HepG2 (cell line): ENCODE measurements around the gene PDGFB. TPM values are rescaled to one million over a fixed set of nuclear protein-coding genes. Genes with fewer than 3 reads are reported as not detected.

ENCODE experiments used
- ATF7 ChIP-seq, 2 experiments: fragments of 450-650 bp in 1 of 2; sonication (generic) in 1 of 2; formaldehyde crosslinking in 1 of 2; IDR thresholded peaks; 2 replicates each; pipeline versions ENCODE4 v1.4.0 to v1.6.1; 2016 to 2020; ENCODE audit warnings: antibody characterized with exemption in 1 of 2, mild to moderate bottlenecking in 1 of 2, missing genetic modification reagents in 1 of 2
- DNMT3B ChIP-seq: conservative IDR thresholded peaks from 2 replicates; pipeline ENCODE4 v1.6.1; 2016; ENCODE audit warnings: missing biosample characterization, control low read depth
- EED ChIP-seq: sonication (generic); formaldehyde crosslinking; IDR thresholded peaks from 2 replicates; pipeline ENCODE4 v1.5.0; 2020; ENCODE audit warnings: mild to moderate bottlenecking, missing genetic modification reagents
- FIP1L1 ChIP-seq: fragments of 200-400 bp; formaldehyde crosslinking; IDR thresholded peaks from 2 replicates; pipeline ENCODE4 v1.6.1; 2018; ENCODE audit warnings: low read depth, mild to moderate bottlenecking, low read length, moderate library complexity, borderline replicate concordance; ENCODE audit not compliant: insufficient read depth
- FOXK1 ChIP-seq: sonication (generic); formaldehyde crosslinking; IDR thresholded peaks from 2 replicates; pipeline ENCODE4 v1.4.0; 2020; ENCODE audit warnings: low read depth, missing genetic modification reagents, borderline replicate concordance
- KAT2B ChIP-seq: fragments of 150-350 bp; IDR thresholded peaks from 2 replicates; pipeline ENCODE4 v1.6.1; 2014; ENCODE audit warnings: low read depth, low read length, borderline replicate concordance
- RAD21 ChIP-seq: fragments of 450-650 bp; formaldehyde crosslinking; IDR thresholded peaks from 2 replicates; pipeline ENCODE4 v1.5.0; 2020; ENCODE audit warnings: mild to moderate bottlenecking
- RFXAP ChIP-seq: sonication (generic); formaldehyde crosslinking; IDR thresholded peaks from 2 replicates; pipeline ENCODE4 v1.4.0; 2020; ENCODE audit warnings: missing genetic modification reagents, borderline replicate concordance
- TBP ChIP-seq: sonication (generic); formaldehyde crosslinking; IDR thresholded peaks from 2 replicates; pipeline ENCODE4 v1.5.0; 2020; ENCODE audit warnings: missing genetic modification reagents
- TCF12 ChIP-seq, 2 experiments: fragments of 450-650 bp in 1 of 2; sonication (generic) in 1 of 2; formaldehyde crosslinking in 1 of 2; IDR thresholded peaks; 2 replicates each; pipeline versions ENCODE4 v1.6.1 to v1.8.0; 2017 to 2022; ENCODE audit warnings: antibody characterized with exemption in 1 of 2, mild to moderate bottlenecking in 1 of 2, missing genetic modification reagents in 1 of 2, moderate library complexity in 1 of 2
- XRCC5 ChIP-seq: fragments of 200-400 bp; formaldehyde crosslinking; optimal IDR thresholded peaks from 2 replicates; pipeline ENCODE3; 2017; ENCODE audit warnings: mild to moderate bottlenecking, low read length
- ZNF232 ChIP-seq: sonication (generic); formaldehyde crosslinking; IDR thresholded peaks from 2 replicates; pipeline ENCODE4 v1.4.0; 2020; ENCODE audit warnings: missing genetic modification reagents, borderline replicate concordance
- ZNF546 ChIP-seq: sonication (generic); formaldehyde crosslinking; conservative IDR thresholded peaks from 2 replicates; pipeline ENCODE4 v1.8.1; 2023; ENCODE audit warnings: mild to moderate bottlenecking, missing genetic modification reagents
- ZNF556 ChIP-seq: sonication (generic); formaldehyde crosslinking; IDR thresholded peaks from 2 replicates; pipeline ENCODE4 v1.4.0; 2020; ENCODE audit warnings: mild to moderate bottlenecking, missing genetic modification reagents, borderline replicate concordance
- ZNF713 ChIP-seq: sonication (generic); formaldehyde crosslinking; IDR thresholded peaks from 2 replicates; pipeline ENCODE4 v1.4.0; 2020; ENCODE audit warnings: mild to moderate bottlenecking, missing genetic modification reagents
- ZNF747 ChIP-seq: sonication (generic); formaldehyde crosslinking; IDR thresholded peaks from 2 replicates; pipeline ENCODE4 v1.8.1; 2023; ENCODE audit warnings: missing genetic modification reagents, mild to moderate bottlenecking, borderline replicate concordance
- polyA plus RNA-seq, 8 experiments: library from polyadenylated mRNA; depleted of rRNA in 3 of 8; stranded (reverse) in 7 of 8; unstranded in 1 of 8; fragments of >200 nt; fragmentation: Illumina TruSeq in 4 of 8; extraction: Trizol in 4 of 8; gene quantifications; 2 replicates each; pipeline versions ENCODE4 v1.2.1 to v1.2.3, GENCODE V29; 2011 to 2016; ENCODE audit warnings: low read depth in 4 of 8, missing spikeins in 1 of 8, mixed read lengths in 1 of 8; ENCODE audit not compliant: insufficient read depth in 1 of 8
- total RNA-seq, 5 experiments: library from RNA; depleted of rRNA; stranded (reverse); fragments of >200 nt; fragmentation: Illumina TruSeq; extraction: Trizol; gene quantifications; 2 replicates each; pipeline ENCODE4 v1.2.3, GENCODE V29; 2016; ENCODE audit warnings: low read depth in 1 of 5
- TF ChIP-seq, protein P1 (sequence below): sonication (generic); formaldehyde crosslinking; IDR thresholded peaks from 2 replicates; pipeline ENCODE4 v1.9.0; 2021; ENCODE audit warnings: mild to moderate bottlenecking, missing genetic modification reagents
- TF ChIP-seq, protein P2 (sequence below): IDR thresholded peaks from 2 replicates; pipeline ENCODE4 v1.6.1; 2016
- TF ChIP-seq, protein P3 (sequence below): sonication (generic); IDR thresholded peaks from 2 replicates; pipeline ENCODE4 v1.6.1; 2016; ENCODE audit warnings: low read depth, borderline replicate concordance
- TF ChIP-seq, protein P4 (sequence below): sonication (generic); formaldehyde crosslinking; IDR thresholded peaks from 2 replicates; pipeline ENCODE4 v1.5.1; 2020; ENCODE audit warnings: missing genetic modification reagents, mild to moderate bottlenecking, borderline replicate concordance

PDGFB gene
- total and polyA plus RNA-seq, 2 of the 13 experiments (the other 11 are each of a cell fraction or from before 2014, with no cell fraction given) = 1.4 to 10.1 TPM

DNA sequence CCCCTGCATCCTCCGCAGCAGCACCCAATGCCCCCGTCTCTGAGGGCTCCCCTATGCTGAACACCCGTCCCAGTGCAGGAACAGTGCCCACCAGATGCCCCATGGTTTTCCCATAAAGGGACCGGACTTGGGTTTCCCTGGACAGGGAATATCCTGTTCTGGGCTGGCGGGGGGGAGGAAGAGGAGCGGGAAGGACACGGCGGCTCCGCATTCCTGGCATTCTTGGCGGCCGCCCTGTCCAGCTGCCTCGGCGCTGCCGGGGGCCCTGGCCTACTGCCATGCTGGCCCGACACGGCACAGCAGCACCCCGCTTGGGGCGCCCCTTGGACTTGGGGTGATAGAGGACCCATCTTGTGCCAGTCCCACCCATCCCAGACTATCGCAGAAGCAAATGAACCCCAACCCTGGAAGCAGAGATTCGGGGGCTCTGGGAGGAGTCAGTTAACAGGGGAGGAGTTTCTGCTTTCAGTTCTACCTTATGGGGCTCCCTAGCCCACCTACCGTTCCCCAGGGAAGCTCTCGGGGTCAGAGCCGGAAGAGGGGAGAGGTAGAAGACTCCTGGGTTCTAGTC, 68.6 kb downstream of the PDGFB start (continued):
- TF ChIP-seq, protein P1, sequence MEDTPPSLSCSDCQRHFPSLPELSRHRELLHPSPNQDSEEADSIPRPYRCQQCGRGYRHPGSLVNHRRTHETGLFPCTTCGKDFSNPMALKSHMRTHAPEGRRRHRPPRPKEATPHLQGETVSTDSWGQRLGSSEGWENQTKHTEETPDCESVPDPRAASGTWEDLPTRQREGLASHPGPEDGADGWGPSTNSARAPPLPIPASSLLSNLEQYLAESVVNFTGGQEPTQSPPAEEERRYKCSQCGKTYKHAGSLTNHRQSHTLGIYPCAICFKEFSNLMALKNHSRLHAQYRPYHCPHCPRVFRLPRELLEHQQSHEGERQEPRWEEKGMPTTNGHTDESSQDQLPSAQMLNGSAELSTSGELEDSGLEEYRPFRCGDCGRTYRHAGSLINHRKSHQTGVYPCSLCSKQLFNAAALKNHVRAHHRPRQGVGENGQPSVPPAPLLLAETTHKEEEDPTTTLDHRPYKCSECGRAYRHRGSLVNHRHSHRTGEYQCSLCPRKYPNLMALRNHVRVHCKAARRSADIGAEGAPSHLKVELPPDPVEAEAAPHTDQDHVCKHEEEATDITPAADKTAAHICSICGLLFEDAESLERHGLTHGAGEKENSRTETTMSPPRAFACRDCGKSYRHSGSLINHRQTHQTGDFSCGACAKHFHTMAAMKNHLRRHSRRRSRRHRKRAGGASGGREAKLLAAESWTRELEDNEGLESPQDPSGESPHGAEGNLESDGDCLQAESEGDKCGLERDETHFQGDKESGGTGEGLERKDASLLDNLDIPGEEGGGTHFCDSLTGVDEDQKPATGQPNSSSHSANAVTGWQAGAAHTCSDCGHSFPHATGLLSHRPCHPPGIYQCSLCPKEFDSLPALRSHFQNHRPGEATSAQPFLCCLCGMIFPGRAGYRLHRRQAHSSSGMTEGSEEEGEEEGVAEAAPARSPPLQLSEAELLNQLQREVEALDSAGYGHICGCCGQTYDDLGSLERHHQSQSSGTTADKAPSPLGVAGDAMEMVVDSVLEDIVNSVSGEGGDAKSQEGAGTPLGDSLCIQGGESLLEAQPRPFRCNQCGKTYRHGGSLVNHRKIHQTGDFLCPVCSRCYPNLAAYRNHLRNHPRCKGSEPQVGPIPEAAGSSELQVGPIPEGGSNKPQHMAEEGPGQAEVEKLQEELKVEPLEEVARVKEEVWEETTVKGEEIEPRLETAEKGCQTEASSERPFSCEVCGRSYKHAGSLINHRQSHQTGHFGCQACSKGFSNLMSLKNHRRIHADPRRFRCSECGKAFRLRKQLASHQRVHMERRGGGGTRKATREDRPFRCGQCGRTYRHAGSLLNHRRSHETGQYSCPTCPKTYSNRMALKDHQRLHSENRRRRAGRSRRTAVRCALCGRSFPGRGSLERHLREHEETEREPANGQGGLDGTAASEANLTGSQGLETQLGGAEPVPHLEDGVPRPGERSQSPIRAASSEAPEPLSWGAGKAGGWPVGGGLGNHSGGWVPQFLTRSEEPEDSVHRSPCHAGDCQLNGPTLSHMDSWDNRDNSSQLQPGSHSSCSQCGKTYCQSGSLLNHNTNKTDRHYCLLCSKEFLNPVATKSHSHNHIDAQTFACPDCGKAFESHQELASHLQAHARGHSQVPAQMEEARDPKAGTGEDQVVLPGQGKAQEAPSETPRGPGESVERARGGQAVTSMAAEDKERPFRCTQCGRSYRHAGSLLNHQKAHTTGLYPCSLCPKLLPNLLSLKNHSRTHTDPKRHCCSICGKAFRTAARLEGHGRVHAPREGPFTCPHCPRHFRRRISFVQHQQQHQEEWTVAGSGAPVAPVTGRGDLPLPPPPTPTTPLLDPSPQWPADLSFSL = no peak
- TF ChIP-seq EED (CRISPR knock-in tag) = no peak
- TF ChIP-seq FOXK1 (CRISPR knock-in tag) = 0 out of 2 replicates have a peak, but pooled peaks have one; percentile 10
- no peak for TF ChIP-seq XRCC5
- TF ChIP-seq KAT2B = no peak
- TF ChIP-seq DNMT3B (CRISPR knock-in tag) = no peak
- TF ChIP-seq ZNF232 (CRISPR knock-in tag) = no peak
- TF ChIP-seq FIP1L1 = no peak
- no peak for TF ChIP-seq ATF7 (IDR thresholded peaks at IDR 0.05)
- TF ChIP-seq ATF7 (CRISPR knock-in tag; IDR thresholded peaks at IDR 0.05) = no peak
- TF ChIP-seq RAD21 (CRISPR knock-in tag) = 0 out of 2 replicates have a peak, but pooled peaks have one; percentile 40
- TF ChIP-seq TBP (CRISPR knock-in tag) = no peak
- TF ChIP-seq, protein P2, sequence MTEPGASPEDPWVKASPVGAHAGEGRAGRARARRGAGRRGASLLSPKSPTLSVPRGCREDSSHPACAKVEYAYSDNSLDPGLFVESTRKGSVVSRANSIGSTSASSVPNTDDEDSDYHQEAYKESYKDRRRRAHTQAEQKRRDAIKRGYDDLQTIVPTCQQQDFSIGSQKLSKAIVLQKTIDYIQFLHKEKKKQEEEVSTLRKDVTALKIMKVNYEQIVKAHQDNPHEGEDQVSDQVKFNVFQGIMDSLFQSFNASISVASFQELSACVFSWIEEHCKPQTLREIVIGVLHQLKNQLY (CRISPR knock-in tag) = no peak
- TF ChIP-seq ZNF713 (CRISPR knock-in tag) = no peak
- TF ChIP-seq ZNF747 = no peak
- no peak for TF ChIP-seq TCF12 (IDR thresholded peaks at IDR 0.05)
- no peak for TF ChIP-seq TCF12 (CRISPR knock-in tag; IDR thresholded peaks at IDR 0.05)
- TF ChIP-seq RFXAP (CRISPR knock-in tag) = no peak
- no peak for TF ChIP-seq ZNF546
- no peak for TF ChIP-seq ZNF556 (CRISPR knock-in tag)
- TF ChIP-seq, protein P3, sequence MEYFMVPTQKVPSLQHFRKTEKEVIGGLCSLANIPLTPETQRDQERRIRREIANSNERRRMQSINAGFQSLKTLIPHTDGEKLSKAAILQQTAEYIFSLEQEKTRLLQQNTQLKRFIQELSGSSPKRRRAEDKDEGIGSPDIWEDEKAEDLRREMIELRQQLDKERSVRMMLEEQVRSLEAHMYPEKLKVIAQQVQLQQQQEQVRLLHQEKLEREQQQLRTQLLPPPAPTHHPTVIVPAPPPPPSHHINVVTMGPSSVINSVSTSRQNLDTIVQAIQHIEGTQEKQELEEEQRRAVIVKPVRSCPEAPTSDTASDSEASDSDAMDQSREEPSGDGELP = peak; percentile 91; the same call in 1 of the 2 replicates
- TF ChIP-seq, protein P4, sequence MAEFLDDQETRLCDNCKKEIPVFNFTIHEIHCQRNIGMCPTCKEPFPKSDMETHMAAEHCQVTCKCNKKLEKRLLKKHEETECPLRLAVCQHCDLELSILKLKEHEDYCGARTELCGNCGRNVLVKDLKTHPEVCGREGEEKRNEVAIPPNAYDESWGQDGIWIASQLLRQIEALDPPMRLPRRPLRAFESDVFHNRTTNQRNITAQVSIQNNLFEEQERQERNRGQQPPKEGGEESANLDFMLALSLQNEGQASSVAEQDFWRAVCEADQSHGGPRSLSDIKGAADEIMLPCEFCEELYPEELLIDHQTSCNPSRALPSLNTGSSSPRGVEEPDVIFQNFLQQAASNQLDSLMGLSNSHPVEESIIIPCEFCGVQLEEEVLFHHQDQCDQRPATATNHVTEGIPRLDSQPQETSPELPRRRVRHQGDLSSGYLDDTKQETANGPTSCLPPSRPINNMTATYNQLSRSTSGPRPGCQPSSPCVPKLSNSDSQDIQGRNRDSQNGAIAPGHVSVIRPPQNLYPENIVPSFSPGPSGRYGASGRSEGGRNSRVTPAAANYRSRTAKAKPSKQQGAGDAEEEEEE (CRISPR knock-in tag) = 0 out of 2 replicates have a peak, but pooled peaks have one; percentile 49
